A549 (cell line): ENCODE data around the gene MBLAC1.

Experiments used
- EP300 ChIP-seq, 2 experiments: fragments of >200 bp; sonication (Bioruptor Twin); formaldehyde crosslinking; IDR thresholded peaks; 2 replicates in 1 of 2; 3 replicates in 1 of 2; pipeline ENCODE4 v1.6.1; 2016 to 2017
- NFE2L2 ChIP-seq: fragments of 150-350 bp; conservative IDR thresholded peaks from 2 replicates; pipeline ENCODE4 v1.6.1; 2014; ENCODE audit warnings: low read length
- POLR2A ChIP-seq: IDR thresholded peaks from 2 replicates; pipeline ENCODE4 v1.6.1; 2012; ENCODE audit warnings: mild to moderate bottlenecking, low read length
- SMC3 ChIP-seq: fragments of >200 bp; sonication (Bioruptor Twin); formaldehyde crosslinking; IDR thresholded peaks from 3 replicates; pipeline ENCODE4 v1.6.1; 2018; ENCODE audit warnings: inconsistent platforms
- TF ChIP-seq, protein P1 (sequence below): fragments of 200-600 bp; sonication (generic); IDR thresholded peaks from 2 replicates; pipeline ENCODE4 v1.6.1; 2016; ENCODE audit warnings: antibody characterized with exemption, mild to moderate bottlenecking, moderate library complexity

DNA sequence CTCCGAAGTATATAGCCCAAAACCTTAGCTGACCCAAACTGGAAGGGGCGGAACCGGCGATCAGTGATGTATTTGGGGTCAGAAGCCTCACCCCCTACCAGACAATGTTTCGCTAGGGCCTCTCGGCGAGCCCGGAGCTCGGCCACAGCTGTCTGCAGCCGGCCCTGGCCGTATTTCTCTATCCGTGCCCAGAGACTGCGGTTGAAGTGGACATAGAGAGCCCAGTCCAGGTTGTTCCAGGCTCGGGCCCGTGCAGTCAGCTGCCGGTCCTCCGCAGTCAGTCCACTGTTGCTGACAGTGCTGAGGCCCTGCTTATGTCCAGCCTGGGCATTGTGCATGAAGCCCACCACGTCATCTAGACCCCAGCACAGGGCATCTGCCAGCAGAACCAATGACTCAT, 33.3 kb downstream of the MBLAC1 start:
- TF ChIP-seq NFE2L2 (no peak), POLR2A (no peak), SMC3 (no peak), EP300 (IDR thresholded peaks at IDR 0.05) (no peak)
- TF ChIP-seq, protein P1, sequence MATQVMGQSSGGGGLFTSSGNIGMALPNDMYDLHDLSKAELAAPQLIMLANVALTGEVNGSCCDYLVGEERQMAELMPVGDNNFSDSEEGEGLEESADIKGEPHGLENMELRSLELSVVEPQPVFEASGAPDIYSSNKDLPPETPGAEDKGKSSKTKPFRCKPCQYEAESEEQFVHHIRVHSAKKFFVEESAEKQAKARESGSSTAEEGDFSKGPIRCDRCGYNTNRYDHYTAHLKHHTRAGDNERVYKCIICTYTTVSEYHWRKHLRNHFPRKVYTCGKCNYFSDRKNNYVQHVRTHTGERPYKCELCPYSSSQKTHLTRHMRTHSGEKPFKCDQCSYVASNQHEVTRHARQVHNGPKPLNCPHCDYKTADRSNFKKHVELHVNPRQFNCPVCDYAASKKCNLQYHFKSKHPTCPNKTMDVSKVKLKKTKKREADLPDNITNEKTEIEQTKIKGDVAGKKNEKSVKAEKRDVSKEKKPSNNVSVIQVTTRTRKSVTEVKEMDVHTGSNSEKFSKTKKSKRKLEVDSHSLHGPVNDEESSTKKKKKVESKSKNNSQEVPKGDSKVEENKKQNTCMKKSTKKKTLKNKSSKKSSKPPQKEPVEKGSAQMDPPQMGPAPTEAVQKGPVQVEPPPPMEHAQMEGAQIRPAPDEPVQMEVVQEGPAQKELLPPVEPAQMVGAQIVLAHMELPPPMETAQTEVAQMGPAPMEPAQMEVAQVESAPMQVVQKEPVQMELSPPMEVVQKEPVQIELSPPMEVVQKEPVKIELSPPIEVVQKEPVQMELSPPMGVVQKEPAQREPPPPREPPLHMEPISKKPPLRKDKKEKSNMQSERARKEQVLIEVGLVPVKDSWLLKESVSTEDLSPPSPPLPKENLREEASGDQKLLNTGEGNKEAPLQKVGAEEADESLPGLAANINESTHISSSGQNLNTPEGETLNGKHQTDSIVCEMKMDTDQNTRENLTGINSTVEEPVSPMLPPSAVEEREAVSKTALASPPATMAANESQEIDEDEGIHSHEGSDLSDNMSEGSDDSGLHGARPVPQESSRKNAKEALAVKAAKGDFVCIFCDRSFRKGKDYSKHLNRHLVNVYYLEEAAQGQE, result no peak
